ENCODE data around the gene YJEFN3.

YJEFN3 gene, protein sequence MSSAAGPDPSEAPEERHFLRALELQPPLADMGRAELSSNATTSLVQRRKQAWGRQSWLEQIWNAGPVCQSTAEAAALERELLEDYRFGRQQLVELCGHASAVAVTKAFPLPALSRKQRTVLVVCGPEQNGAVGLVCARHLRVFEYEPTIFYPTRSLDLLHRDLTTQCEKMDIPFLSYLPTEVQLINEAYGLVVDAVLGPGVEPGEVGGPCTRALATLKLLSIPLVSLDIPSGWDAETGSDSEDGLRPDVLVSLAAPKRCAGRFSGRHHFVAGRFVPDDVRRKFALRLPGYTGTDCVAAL

DNA sequence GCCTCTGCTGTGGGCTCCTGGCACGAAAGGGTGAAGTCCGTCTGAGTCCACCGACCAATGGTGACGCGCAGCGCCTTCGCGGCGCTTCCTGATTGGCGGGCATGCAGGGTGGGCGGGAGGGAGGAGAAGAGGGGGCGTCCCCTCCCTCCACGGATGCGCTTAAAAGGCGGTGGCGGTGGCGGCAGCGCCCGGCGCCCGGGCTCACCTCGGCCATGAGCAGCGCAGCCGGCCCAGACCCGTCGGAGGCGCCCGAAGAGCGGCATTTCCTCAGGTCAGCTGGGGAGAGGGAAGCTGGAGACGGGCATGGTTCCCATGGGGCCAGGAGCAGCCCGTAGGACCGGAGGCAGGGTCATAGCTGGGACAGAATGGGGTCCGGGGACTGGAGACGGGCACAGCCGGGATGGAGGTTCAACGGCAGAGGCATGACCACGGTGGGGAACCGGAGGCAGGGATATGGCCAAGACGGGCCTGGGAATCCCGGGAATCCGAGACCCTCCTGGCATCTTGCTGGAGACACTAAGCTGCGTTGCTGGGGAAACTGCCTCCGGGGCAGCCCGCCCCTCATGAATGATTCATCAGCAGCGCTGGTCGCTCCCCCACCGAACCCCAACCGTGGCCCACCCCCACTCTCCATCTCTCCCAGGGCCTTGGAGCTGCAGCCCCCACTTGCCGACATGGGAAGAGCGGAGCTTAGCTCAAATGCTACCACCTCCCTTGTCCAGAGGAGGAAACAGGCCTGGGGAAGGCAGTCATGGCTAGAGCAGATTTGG lies at the start of gene YJEFN3:
YJEFN3 (plus strand) TSS at position 191 of the 770 bp plus-strand sequence; CDS start at position 213, 22 bp downstream.
- no peak for DNase-seq

DNA sequence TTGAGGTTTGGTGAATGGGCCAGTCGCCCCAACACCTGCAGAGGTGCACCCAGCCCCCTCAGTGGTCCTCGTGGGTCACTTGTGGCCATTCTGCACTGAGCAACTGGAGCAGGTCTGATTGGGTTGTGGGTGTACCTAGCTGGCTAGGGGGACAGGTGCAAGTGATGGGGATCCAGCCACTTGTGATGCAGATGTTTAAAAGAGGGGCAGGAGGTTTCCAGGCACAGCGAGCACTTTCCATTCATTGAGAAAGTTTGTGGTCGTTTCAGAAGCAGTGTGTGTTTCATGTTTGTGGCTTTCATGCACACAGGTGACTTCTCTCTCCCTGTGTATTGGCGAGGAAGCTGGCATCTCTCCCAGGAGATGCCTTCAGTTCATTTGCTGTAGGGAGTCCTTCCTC lies 48.0 kb upstream of the YJEFN3 start:
- DNase-seq, result no peak

DNA sequence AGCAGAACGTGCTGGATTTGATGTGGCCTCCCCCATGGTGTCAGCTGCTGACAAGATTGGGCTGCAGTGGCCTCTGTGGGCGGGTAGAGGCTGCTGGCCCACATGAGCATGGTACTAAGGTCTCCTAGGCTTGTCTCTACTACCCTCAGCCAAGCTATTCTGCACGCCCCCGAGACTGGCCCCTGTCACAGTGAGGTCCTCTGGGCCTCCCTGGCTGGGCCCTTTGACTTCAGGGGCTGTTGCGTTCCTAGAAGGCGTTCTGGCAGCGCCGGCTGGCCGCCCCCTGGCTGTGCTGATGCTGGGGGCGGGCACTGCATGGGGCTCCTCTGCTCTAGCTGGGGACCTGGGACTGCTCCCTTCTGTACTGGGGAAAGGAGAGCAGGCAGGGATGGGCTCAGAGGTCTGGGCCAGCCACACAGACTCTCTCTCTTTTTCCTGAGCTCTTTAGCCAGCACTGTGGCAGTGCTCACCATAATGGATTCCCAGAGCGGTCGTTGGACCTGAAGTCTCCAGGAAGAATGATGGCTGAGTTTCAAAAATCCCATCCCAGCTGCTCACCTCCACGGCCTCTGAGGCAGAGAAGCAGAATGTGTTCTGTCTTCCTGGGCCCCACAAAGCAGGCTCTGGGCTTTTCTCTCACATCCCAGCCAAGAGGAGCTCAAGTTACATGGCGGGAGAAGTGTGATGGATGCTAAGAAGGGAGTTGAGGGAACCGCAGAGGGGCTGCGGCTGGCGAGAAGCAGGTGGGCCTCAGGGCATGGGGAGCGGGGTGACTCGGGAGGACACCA lies 45.7 kb upstream of the YJEFN3 start:
- DNase-seq, result no peak

DNA sequence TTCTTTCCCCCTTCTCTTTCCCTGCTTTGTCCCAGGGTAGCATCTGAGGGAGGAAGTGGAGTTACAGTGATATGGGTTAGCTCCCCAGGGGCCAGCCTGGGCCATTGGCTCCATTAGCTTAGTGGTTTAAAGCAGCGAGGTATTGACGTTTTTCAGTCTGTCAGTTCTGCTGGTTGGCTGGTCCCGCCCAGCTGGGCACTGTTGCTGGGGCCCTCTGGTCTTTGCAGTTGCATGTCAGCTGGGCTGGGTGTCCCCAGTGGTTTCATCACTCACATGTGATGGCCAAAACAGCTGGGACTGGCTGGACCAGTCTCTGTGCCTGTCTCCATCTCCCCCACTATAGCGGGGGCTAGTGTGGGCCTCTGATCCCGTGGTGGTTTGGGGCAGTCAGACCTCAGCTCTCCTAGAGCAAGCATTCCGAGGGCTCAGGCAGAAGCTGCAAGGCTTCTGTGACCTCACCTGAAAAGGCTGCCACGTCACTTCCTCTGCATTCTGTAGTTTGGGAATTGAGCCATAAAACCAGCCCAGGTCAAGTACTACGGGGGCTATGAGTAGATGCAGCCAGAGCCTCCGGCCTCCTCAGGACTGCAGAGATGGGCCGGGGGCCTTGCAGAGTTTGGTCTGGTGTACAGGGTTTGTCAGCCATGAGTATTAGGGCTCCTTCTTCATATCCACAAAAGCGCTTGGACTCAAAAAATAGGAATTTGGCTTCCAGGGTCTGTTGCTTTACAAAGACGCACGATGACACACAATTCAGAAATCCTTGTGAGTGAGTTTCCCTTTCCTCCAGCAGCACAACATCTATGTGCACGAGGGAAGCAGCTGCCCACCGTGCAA lies 43.3 kb upstream of the YJEFN3 start:
- DNase-seq, result no peak

DNA sequence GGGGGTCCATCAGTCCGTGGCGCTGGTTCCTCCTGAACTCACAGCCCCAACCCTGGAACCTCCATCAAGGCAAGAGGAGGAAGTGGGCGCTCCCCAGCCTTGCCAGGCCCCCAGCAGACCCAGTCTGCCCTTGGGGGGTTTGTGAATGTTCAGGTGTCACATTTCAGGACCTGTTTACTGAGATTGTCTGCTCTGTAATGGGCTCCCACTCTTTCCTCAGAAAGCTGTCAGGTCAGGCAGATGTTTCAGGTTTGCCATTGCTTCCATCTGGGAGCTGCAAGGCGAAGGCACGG lies 42.8 kb upstream of the YJEFN3 start:
- no peak for DNase-seq

DNA sequence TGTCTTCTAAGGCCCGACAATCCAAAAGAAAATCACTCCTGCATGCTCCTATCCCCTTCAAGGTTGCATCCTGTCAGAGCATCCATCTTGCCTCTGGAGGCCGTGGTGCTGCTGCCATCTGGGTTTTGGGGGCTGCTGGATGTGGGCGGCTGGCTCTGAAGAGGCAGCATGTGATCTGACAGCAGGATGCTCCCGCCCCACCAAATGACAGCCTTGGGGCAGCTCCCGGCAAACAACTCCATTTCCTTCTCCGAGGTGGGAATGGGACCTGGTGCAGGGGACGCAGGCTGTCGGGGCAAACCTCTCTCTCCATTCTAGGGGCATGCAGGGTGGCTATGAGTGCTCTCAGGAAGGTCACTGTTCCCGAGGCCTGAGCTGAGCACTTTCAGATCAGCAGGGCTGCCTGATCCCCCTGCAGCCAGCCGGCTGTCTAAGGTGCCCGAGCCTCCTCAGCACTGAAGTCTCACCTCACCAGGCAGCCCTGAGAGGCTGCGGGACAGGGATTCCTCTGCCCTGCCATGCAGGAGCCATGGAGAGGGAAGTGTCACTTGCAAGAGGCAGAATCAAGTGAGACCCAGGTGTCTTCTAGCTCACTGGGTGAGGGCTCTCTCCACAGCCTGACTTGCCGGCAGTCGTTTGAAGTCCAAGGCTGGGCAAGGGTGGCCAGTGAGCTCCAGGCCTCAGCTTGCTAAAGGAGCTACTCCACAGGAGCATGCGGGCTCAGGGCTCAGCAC lies 42.2 kb upstream of the YJEFN3 start:
- no peak for DNase-seq

DNA sequence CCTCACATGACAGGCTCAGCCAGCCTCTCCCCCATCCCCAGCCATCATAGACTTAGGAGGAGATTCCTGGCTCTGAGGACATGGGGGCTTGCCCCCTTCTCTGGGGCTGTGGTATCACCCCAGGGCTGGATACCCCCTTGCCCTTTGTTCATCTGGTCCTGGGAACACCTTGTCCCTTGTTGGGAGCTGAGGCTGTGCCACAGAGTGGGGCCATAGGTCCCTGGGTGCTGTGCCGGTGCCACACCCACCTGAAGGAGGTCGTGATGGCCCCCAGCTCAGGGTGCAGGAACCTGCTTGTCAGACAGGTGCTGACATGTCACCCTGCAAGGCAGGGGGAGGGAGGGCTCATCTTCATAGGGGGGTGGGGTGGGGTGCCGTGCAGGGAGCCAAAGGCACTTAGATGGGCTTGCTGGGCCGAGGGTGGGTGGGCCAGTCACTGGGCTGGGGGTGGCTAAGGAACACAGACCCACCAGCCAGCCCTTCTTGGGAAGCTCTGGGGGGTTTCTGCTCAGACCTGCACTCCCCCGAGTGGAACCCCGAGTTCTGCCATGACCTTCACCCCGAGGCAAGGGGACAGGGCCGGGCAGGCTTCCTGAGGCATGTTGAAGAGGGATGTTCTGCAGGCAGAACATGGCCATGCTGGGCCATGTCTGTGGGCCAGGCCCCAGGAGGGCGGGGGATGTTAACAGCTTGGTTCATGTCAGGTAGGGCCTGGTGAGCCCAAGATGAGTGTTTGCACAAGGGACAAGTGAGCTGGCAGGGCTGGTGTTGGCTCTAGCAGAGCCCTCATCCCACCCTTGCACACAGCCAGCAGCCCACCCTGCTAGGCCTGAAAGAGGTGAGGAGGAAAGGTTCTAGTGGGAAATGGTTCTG lies 41.4 kb upstream of the YJEFN3 start:
- no peak for DNase-seq

DNA sequence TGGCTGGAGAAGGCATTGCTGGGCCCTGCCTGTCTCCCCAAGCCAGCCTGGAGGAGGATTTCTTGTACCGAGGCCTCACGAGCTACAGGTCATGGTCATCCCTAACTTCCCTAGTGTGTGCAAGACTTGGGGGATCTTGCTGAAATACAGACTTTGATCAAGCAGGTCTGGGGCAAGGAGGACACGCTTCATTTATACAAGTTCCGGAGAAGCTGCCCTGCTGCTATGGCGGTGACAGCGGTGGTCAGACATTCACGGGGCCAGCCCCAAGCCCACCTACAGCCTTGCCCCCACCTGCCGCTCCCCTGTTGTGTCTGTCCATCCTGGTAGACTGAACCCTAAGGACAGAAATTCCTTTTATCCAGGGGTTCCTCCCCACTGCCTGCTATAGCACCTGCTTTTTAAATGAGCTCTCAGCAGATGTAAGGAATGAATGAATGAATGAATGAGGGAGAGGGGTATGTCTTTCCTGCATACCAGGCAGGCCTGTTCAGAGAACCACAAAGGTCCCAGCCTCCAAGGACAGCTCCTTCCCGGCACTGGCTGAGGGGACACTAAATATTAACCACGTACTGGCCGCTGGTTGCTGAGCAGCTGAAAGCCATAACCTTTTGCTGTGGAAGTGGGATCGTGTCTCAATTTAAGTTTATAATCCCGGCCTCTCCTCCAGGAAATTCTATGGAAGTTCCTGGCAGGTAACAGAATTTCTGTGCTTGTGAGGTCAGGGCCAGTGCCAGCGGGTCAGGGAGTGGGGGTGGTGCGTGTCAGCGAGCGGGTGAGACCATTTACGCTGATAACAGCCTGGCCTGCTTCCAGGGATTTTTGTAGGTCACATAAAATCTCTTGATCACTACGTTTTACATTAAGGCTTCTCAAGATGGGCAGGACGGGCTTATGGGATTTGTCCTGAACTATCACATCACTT lies 40.5 kb upstream of the YJEFN3 start:
- DNase-seq, result no peak

DNA sequence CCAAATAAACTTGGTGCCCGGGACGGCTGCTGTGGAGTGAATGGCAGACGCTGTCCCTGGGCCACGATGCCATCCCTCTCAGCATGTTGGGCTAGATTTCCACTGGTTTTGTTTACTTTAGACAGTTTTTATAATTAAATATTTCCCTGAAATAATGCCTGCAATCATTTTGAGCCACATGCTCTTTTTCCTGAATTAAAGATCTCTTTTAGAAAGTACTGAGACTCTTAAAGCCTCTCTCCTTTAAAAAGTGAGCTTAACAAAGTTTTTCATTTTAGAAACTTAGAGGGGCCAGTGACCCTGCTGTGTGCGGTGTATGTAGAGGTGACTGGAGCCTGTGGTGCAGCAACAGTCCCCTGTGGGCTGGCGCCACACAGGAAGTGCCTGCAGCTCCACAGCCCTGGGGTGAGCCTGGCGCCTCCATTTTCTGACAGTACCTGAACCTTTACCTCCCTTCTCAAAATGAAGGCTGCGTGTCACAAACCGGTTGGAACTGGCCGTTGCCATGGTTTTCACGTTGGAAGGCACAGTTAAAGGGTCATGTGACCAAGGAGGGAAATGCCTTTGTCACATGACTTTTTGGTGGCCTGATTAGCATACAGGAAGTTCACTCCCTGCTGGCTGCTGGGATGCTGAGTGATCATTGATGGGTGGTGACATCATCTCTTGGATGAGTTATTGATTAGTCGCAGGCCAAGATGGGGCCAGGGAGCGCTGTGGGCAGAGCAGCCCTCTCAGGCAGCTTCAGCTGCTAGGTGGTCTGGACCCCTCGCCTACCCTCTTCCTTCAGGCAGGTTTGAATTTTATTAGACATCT lies 39.6 kb upstream of the YJEFN3 start:
- DNase-seq, result peak; percentile 32

DNA sequence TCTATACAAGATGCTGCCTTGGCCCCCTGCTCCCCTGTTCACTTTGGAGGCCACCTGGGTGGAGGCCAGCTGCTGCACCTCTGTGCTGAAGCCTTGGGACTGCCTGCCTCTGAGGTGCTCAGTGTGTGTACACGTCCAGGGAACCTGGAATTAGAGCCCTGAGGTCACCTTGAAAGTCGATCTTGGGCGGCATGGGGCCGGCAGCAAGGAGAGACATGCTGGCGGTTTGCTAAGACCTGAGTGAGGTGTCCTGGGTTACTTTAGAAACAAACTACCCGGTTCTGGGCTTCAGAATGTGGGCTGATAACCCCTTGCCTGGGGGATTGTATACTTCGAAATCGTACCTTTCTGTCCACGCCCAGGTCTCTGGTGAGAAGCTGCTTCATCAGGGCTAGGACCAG lies 38.9 kb upstream of the YJEFN3 start:
- DNase-seq, result no peak

DNA sequence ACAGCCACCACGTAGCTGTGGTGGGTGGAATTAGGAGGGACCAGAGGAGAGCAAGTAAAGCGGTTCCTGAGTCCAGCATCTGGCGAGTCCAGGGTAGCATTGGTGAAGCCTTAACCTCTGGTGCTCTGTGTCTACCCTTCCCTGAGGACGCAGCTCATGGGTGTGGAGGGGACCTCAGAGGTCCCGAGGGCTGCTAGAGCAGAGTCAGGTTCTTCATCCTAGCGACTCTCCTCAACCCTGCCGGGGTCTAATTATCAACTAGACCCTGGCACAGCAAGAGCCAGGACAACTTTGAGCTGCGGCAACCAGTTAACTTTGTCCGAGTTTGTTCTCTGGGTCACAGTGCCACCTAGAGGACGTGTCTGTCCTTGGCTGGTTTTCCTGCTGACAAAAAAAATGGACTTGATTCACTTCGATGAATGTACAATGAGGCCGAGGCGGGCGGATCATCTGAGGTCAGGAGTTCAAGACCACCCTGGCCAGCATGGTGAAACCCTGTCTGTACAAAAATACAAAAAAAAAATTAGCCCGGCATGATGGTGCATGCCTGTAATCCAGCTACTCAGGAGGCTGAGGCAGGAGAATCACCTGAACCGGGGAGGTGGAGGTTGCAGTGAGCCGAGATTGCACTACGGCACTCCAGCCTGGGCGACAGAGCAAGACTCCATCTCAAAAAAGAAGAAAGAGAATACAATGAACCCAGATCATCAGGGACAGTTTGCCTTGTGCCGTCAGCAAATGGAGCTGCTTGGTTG lies 38.3 kb upstream of the YJEFN3 start:
- peak; percentile 89 for DNase-seq

DNA sequence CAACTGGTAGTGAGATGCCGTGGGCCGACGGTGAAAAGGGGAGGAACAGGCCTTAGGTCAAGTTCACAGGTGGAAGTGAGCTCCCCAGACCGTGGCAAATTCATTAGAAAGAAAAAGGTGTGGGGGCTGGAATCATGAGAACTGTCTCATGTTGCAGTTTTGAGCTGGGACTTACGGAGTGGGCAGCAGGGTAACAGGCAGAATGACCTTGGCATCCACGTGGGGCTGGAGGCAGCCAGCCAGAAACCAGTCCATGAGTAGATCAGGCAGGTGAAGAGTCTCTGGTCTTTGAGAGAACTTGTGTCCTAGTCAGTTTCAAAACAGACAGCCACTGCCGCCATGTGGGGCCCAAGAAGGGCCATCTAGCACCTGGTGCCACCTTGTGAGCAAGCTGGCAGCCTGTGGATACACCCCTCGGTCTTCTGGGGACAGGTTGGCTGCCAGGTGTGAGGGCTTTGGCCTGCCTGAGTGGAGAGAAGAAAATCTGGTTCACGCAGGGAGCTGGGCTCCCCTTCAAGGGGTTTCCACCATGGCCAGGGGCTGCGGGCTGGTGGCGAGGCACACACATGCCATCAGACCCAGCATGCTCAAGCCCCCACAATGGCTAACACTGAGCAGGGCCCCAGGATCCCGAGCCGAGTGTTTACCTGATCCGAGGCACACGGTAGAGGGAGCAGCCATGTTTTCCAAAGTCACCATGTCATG lies 37.2 kb upstream of the YJEFN3 start:
- no peak for DNase-seq

DNA sequence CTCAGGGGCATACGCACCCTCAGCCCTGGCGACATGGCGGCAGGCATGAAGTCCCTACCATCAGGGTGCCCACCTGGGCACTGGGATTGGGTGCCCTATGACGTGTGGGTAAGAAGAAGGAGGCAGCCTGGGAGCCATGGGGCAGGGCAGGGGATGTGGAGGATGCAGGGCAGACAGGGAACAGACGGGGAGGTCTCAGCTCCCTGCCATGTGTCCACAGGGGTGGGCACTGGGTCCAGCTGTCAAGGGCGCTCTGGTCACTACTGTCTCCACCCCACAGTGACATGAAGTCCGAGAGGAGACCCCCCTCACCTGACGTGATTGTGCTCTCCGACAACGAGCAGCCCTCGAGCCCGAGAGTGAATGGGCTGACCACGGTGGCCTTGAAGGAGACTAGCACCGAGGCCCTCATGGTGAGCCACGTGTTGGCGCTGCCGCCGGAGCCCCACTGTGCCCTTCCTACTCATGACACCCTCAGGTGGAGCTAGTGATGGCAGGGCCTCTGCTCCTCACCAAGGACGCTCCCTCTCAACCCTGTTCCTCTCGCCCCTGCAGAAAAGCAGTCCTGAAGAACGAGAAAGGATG lies 36.6 kb upstream of the YJEFN3 start:
- no peak for DNase-seq

DNA sequence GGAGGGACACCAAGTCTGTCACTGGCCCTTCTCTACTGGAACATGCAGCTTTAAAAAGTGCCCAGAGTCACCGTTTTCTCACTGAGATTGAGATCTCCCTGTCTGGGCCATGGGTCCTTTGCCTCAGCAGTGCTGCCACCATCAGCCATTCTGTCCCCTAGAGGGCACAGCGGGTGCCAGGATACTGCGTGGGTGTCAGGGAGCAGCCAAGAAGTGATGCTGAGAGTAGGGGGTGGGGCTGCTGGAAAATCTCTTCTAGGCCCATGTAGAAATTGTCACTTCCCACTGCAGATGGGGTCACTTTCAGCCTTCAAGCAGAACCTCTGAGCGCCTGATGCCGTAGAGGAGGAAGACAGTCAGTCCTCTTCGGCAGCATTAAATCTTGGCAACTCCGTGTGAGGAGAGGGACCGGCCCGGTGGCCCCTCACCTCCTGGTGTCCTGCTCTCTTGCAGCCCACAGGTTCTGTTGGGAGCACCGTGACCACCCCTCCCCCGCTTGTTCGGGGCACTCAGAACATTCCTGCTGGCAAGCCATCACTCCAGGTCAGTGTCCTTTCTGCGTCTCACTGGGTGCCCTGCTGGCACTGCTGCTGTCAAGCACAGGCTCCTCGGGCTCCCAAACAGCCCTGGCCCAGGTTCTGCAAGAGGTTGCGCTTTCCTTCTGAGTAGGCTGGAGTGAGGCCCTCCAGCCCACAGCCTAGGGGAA lies 34.7 kb upstream of the YJEFN3 start:
- no peak for DNase-seq

DNA sequence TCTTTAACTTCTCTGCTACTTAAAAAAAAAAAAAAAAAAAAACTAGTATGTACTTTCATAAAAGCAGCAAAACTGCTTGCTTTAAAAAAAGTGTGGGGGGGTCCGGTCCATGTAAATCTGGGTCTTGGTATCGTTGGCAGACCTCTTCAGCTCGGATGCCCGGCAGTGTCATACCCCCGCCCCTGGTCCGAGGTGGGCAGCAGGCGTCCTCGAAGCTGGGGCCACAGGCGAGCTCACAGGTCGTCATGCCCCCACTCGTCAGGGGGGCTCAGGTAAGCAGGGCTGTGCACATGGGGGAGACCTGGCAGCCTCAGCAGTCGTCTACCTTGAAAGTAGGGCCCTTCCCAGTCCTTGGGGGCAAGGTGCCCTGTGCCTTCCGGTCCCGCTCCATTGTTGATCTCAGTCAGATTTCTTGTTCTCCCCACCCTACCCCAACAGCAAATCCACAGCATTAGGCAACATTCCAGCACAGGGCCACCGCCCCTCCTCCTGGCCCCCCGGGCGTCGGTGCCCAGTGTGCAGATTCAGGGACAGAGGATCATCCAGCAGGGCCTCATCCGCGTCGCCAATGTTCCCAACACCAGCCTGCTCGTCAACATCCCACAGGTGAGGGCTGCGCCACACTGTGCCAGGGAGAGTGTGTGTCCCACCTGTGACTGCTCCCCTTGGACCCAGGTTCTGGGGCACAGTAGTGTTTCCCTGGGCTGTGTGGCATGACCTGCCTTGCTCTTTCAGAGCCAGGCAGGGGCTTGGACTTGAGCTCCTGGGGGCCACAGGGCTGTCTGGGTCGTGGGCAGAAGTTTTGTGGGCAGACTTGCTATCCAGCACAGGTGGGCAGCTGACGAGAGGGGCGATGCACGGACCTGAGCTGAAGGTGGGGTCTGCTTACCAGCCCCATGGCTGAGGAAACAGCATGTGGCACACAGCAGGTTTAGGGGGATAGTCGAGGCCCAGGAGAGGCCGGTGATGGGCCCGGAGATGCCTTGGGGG lies 32.8 kb upstream of the YJEFN3 start:
- no peak for DNase-seq

Data from NCI-H82 (cell line).